SK-N-DZ (cell line): ENCODE data around the gene SLC39A11.

Experiments used
- DNase-seq: peaks from one replicate; pipeline ENCODE4 v3.0.0-alpha.2; 2015; ENCODE audit warnings: low spot score

The SLC39A11 gene

GRCh38 chr17:72759301-72759700 is 333.2 kb downstream of the SLC39A11 start:
- DNase-seq: no peak

GRCh38 chr17:72756256-72756655 is 336.2 kb downstream of the SLC39A11 start:
- DNase-seq: no peak

- DNase-seq: no peak
Observed at GRCh38 chr17:72754513-72754912, 338.0 kb downstream of the SLC39A11 start.

- no peak for DNase-seq
Observed at GRCh38 chr17:72751746-72752145, 340.7 kb downstream of the SLC39A11 start.

GRCh38 chr17:72749119-72749572 is 343.3 kb downstream of the SLC39A11 start:
- no peak for DNase-seq

- DNase-seq: no peak
Observed at GRCh38 chr17:72747501-72747900, 345.0 kb downstream of the SLC39A11 start.

- DNase-seq: no peak
Observed at GRCh38 chr17:72745241-72745640, 347.2 kb downstream of the SLC39A11 start.

- no peak for DNase-seq
Observed at GRCh38 chr17:72743037-72743467, 349.4 kb downstream of the SLC39A11 start.

- DNase-seq: no peak
Observed at GRCh38 chr17:72737151-72737690, 355.3 kb downstream of the SLC39A11 start.

- no peak for DNase-seq
Observed at GRCh38 chr17:72735592-72735991, 356.9 kb downstream of the SLC39A11 start.

- no peak for DNase-seq
Observed at GRCh38 chr17:72735048-72735447, 357.4 kb downstream of the SLC39A11 start.

GRCh38 chr17:72734613-72735012 is 357.9 kb downstream of the SLC39A11 start:
- DNase-seq: no peak

- DNase-seq: no peak
Observed at GRCh38 chr17:72733619-72734282, 358.7 kb downstream of the SLC39A11 start.

GRCh38 chr17:72732893-72733618 is 359.4 kb downstream of the SLC39A11 start:
- no peak for DNase-seq

- no peak for DNase-seq
Observed at GRCh38 chr17:72730077-72730476, 362.4 kb downstream of the SLC39A11 start.

GRCh38 chr17:72726936-72727335 is 365.6 kb downstream of the SLC39A11 start:
- no peak for DNase-seq

GRCh38 chr17:72725433-72726068 is 366.9 kb downstream of the SLC39A11 start:
- DNase-seq: peak; percentile 76

- DNase-seq: no peak
Observed at GRCh38 chr17:72724267-72724666, 368.2 kb downstream of the SLC39A11 start.

- no peak for DNase-seq
Observed at GRCh38 chr17:72723711-72724110, 368.8 kb downstream of the SLC39A11 start.

GRCh38 chr17:72720494-72720825 is 372.0 kb downstream of the SLC39A11 start:
- DNase-seq: no peak

- DNase-seq: no peak
Observed at GRCh38 chr17:72719578-72720493, 372.7 kb downstream of the SLC39A11 start.
